K562 (cell line): ENCODE results near the gene EIF4G2. TPM values are rescaled to one million over a fixed set of nuclear protein-coding genes. Genes with fewer than 3 reads are reported as not detected.

Source experiments
- CBFA2T3 ChIP-seq: fragments of 450-650 bp; IDR thresholded peaks from 2 replicates; pipeline ENCODE4 v1.6.1; 2017
- CBX8 ChIP-seq: fragments of 200-600 bp; sonication (generic); IDR thresholded peaks from 2 replicates; pipeline ENCODE4 v1.6.1; 2012; ENCODE audit warnings: borderline replicate concordance, mixed run types, low read depth, mild to moderate bottlenecking, moderate library complexity, mixed read lengths, low read length, control low read depth, inconsistent platforms; ENCODE audit not compliant: poor library complexity, severe bottlenecking; ENCODE audit errors: extremely low read depth
- EP300 ChIP-seq: IDR thresholded peaks from 2 replicates; pipeline ENCODE4 v1.6.1; 2012; ENCODE audit warnings: low read length, improper control_type of control experiment
- FOS ChIP-seq: IDR thresholded peaks from 3 replicates; pipeline ENCODE4 v1.6.1; 2011; ENCODE audit not compliant: insufficient read length; ENCODE audit errors: extremely low read depth
- KDM5B ChIP-seq: fragments of 200-600 bp; sonication (generic); IDR thresholded peaks from 2 replicates; pipeline ENCODE4 v1.6.1; 2012; ENCODE audit warnings: low read depth, mild to moderate bottlenecking, moderate library complexity, low read length, control low read depth, inconsistent platforms; ENCODE audit not compliant: insufficient replicate concordance
- LEF1 ChIP-seq: fragments of 450-650 bp; IDR thresholded peaks from 2 replicates; pipeline ENCODE4 v1.6.1; 2016; ENCODE audit warnings: mild to moderate bottlenecking
- MTA1 ChIP-seq: fragments of 450-650 bp; IDR thresholded peaks from 2 replicates; pipeline ENCODE4 v1.6.1; 2017; ENCODE audit warnings: borderline replicate concordance
- NR2F6 ChIP-seq: fragments of 450-650 bp; formaldehyde crosslinking; IDR thresholded peaks from 2 replicates; pipeline ENCODE4 v1.4.0; 2020; ENCODE audit warnings: mild to moderate bottlenecking
- PHF8 ChIP-seq: fragments of 200-600 bp; sonication (generic); IDR thresholded peaks from 2 replicates; pipeline ENCODE4 v1.6.1; 2012; ENCODE audit warnings: mixed run types, mild to moderate bottlenecking, inconsistent platforms, low read length, moderate library complexity, borderline replicate concordance
- RBBP5 ChIP-seq: fragments of 200-600 bp; sonication (generic); IDR thresholded peaks from 2 replicates; pipeline ENCODE4 v1.6.1; 2012; ENCODE audit warnings: borderline replicate concordance, mild to moderate bottlenecking, low read length, control low read depth, inconsistent platforms; ENCODE audit not compliant: insufficient read depth, poor library complexity, severe bottlenecking
- RBM34 ChIP-seq: fragments of 200-400 bp; formaldehyde crosslinking; IDR thresholded peaks from 2 replicates; pipeline ENCODE4 v1.6.1; 2018; ENCODE audit warnings: low read length, borderline replicate concordance; ENCODE audit not compliant: insufficient read depth
- TCF15 ChIP-seq: fragments of 250-450 bp; sonication (Bioruptor Pico); IDR thresholded peaks from 2 replicates; pipeline ENCODE4 v1.8.0; 2022; ENCODE audit warnings: moderate library complexity, mild to moderate bottlenecking, inconsistent platforms
- TSHZ1 ChIP-seq: fragments of 250-450 bp; sonication (Bioruptor Pico); IDR thresholded peaks from 2 replicates; pipeline ENCODE4 v1.4.0; 2020; ENCODE audit warnings: mild to moderate bottlenecking, moderate library complexity
- ZBTB1 ChIP-seq: sonication (generic); formaldehyde crosslinking; IDR thresholded peaks from 2 replicates; pipeline ENCODE4 v1.8.1; 2023; ENCODE audit warnings: missing genetic modification reagents, low read depth, mild to moderate bottlenecking, borderline replicate concordance
- ZNF280A ChIP-seq: fragments of 450-650 bp; IDR thresholded peaks from 2 replicates; pipeline ENCODE4 v1.6.1; 2018; ENCODE audit warnings: mild to moderate bottlenecking, low read depth; ENCODE audit not compliant: partially characterized antibody
- ZNF398 ChIP-seq: fragments of 250-450 bp; sonication (Bioruptor Pico); IDR thresholded peaks from 2 replicates; pipeline ENCODE4 v1.8.0; 2021; ENCODE audit warnings: moderate library complexity, mild to moderate bottlenecking, inconsistent platforms
- polyA plus RNA-seq, 8 experiments: library from polyadenylated mRNA; depleted of rRNA in 4 of 8; stranded (reverse) in 5 of 8; unstranded in 3 of 8; fragments of >200 nt; fragmentation: Nextera tagmentation in 2 of 8; fragmentation: Illumina TruSeq in 1 of 8; extraction: Ambion mirVana in 2 of 8; extraction: Trizol in 1 of 8; gene quantifications; 2 replicates each; pipeline versions ENCODE4 v1.2.1 to v1.2.3, GENCODE V29; 2011 to 2014; ENCODE audit warnings: inconsistent platforms in 1 of 8, missing spikeins in 1 of 8
- total RNA-seq, 7 experiments: library from RNA; depleted of rRNA in 6 of 7; stranded (reverse); fragments of >200 nt in 6 of 7; fragmentation: Illumina TruSeq in 2 of 7; extraction: Trizol in 2 of 7; gene quantifications; 2 replicates each; pipeline versions ENCODE4 v1.2.1 to v1.2.3, GENCODE V29; 2011 to 2021; ENCODE audit warnings: low replicate concordance in 1 of 7
- TF ChIP-seq, protein P1 (sequence below): fragments of 450-650 bp; IDR thresholded peaks from 2 replicates; pipeline ENCODE4 v1.6.1; 2016; ENCODE audit warnings: borderline replicate concordance

The EIF4G2 gene
- total and polyA plus RNA-seq, 9 of the 15 experiments (the other 6 are each of a cell fraction or from before 2014, with no cell fraction given): 206 to 790 (median 646) TPM

GRCh38 chr11:10807493-10808234 lies 1.1 kb downstream of the EIF4G2 start (continued):
- TF ChIP-seq ZNF280A (no peak), LEF1 (no peak), PHF8 (no peak), CBX8 (no peak), MTA1 (no peak), TSHZ1 (CRISPR knock-in tag) (no peak), FOS (no peak), EP300 (no peak), TCF15 (CRISPR knock-in tag) (no peak), RBM34 (no peak), ZBTB1 (CRISPR knock-in tag) (no peak), KDM5B (no peak), CBFA2T3 (no peak), RBBP5 (peak; percentile 1), ZNF398 (CRISPR knock-in tag) (no peak), NR2F6 (no peak)
- TF ChIP-seq, protein P1, sequence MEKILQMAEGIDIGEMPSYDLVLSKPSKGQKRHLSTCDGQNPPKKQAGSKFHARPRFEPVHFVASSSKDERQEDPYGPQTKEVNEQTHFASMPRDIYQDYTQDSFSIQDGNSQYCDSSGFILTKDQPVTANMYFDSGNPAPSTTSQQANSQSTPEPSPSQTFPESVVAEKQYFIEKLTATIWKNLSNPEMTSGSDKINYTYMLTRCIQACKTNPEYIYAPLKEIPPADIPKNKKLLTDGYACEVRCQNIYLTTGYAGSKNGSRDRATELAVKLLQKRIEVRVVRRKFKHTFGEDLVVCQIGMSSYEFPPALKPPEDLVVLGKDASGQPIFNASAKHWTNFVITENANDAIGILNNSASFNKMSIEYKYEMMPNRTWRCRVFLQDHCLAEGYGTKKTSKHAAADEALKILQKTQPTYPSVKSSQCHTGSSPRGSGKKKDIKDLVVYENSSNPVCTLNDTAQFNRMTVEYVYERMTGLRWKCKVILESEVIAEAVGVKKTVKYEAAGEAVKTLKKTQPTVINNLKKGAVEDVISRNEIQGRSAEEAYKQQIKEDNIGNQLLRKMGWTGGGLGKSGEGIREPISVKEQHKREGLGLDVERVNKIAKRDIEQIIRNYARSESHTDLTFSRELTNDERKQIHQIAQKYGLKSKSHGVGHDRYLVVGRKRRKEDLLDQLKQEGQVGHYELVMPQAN: 0 out of 2 replicates have a peak, but pooled peaks have one; percentile 39
